ENCODE results near the gene TMEM54.
A peak's percentile ranks its signal among the peaks of the same experiment; 100 is the strongest.

Gene TMEM54

DNA sequence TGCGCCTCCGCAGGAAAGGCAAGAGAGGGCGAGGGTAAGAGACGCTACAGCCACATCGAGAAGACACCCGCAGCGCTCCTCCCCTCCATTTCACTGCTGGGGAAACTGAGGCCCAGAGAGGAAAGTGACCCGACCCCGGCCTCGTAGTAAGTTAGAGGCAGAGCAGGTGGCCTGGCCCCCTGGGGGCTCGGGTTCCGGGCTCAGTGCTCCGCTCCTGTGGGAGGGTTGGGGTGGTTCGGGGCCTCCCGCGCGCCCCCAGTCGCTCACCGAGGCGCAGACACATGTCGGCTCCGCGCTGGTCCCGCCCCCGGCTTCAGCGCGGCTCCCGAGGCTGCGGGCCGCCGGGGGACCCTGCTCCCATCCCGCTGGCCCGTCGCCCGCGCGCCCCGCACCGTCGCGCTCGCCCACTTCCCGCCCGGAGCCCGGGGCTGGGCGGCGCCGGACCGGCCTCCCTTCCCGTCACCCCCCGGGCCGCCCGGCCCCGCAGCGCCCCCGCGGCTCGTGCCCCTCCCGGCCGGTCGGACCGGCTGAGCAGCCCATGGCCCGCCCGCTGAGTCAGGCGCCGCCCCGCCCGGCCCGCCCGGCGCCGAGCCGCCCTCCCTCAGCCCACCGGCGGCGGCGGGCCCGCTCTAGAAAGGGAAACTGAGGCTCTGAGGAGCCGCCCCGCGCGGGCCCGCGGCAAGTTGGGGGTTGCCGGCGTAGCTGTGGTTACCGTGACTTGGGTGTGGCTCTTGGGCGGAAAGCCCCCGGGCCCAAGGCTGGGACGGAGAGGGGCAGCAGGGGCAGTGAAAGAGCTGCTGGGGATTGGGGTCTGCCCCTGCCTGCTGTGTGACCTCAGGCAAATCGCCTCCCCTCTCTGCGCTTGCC is at the start of gene TMEM54:
Gene TMEM54, minus strand, starts transcription at position 434 of the 867 bp plus-strand sequence. Its CDS starts 151 bp downstream, at position 283.
- DNase-seq (ENCODE audit: low spot score), result no peak

- DNase-seq (ENCODE audit: low spot score), result no peak
Measured at GRCh38 chr1:32949519-32949918, 48.3 kb upstream of the TMEM54 start.

- no peak for DNase-seq (ENCODE audit: low spot score)
Measured at GRCh38 chr1:32948905-32949304, 47.7 kb upstream of the TMEM54 start.

DNA sequence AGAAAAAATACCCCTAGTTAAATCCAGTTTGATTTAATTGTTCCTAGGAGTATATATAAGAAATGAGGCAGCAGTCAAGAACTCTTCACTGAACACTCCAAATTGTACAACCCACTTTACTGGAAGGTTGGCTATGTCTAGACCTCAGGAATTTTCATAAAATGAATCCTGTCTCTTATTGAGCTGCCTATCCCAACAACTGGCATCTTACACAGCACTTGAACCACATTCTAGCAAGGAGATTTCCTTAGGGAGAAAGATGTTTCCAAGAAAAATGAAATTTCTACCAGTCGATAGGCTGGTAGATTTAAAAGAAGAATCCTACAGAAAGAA is 47.2 kb upstream of the TMEM54 start:
- no peak for DNase-seq (ENCODE audit: low spot score)

DNA sequence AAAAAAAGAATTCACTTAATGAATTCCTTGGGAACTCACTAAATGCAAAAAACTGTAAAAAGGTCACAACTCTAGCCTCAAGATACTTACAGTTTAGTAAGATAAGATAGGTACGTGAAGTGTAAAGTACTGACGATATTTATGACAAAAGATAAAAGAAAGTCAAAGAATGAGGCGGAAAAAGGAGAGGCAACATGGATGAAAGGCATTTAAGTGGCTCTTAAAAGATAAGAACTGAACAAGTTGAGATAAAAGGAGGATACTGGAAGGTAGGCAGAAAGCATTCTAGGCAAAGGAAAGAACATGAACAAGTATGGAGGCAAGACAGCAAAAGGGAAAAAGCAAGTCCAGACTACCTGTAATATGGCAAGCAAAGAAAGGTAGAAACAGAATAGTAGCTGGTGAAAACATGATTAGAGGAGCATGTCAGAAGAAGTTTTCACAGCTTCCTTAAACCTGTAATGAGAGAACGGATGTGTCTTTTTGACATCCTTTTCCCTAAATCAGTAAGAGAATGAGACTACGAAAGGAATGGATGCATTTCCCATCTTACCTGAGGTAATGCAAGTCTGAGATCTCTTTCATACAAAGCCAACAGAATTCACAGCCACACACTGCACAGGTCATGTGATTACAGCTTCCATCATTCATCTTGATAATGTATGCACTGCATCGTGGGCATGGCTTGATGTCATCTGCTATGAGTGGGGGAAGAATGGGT is 46.6 kb upstream of the TMEM54 start:
- no peak for DNase-seq (ENCODE audit: low spot score)

DNA sequence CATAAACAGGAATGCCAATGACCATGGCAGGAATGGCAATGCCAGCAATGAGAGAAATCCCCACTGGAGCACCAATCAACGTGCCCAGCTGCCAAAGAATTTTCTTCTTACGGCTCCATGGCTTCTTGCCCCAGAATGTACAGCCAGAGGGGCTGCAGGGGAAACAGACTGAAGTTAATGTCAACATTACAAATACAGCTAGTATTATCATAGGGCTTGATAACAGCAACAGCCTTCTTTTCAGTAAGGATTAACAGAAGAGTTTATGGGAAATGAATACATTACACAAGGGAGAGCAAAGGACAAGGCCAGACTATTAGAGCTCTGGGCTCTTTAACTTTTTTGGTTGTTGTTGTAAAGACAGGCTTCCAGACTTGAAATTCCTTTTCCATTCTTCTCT is 45.2 kb upstream of the TMEM54 start:
- DNase-seq (ENCODE audit: low spot score), result no peak

DNA sequence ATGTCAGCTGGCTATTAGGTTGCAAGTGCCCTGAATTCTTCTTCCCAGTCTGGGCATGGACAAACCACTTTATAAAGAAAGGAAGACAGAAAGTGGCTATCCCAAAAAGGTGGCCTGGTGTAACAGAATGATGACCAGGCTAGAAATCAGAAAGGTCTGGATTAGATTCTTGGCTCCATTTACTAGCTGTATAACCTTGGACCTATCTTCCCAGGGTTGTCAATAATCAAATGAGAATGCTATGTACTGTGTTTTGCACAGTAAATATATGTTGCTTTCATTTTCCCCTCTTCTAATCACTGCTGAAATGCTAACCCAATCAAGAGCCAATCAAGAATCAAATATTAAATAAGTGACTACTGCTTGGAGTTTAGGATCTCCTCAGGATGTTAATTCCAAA is 43.0 kb upstream of the TMEM54 start:
- no peak for DNase-seq (ENCODE audit: low spot score)

- DNase-seq (ENCODE audit: low spot score), result peak; percentile 62
Measured at GRCh38 chr1:32939655-32940371, 38.6 kb upstream of the TMEM54 start.

GRCh38 chr1:32937061-32937460 is 35.9 kb upstream of the TMEM54 start:
- no peak for DNase-seq (ENCODE audit: low spot score)

DNA sequence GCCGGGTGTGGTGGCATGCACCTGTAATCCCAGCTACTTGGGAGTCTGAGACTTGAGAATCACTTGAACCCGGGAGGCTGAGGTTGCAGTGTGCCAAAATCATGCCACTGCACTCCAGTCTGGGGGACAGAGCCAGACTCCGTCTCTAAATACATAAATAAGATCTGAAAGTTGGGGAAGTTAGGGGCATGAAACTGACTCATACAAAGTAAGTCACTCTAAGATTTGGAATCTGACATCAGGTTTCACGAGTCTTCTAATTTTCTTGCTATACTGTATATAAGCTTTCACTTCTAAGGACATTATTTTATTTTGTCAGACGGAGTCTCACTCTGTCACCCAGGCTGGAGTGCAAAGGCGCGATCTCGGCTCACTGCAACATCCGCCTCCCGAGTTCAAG is 33.3 kb upstream of the TMEM54 start:
- no peak for DNase-seq (ENCODE audit: low spot score)

GRCh38 chr1:32933742-32934322 is 32.6 kb upstream of the TMEM54 start:
- no peak for DNase-seq (ENCODE audit: low spot score)

DNA sequence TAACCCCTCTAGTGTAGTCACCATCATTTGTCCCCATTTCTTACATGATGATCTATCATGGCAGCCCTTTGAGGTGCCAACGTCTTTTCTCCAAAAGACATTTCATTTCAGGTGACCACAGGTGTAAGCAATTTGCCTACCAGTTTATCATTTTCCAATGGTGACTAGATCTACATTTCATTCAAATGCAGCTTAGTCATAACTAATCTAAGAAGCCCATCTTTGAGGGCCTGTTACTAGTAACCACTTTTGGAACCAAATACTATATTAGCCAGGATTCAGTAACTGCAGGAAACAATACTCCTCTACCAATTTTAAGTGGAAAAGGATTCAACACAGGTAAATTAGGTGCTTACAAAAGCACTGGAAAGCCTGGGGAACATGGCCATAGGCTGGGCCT is 30.6 kb upstream of the TMEM54 start:
- no peak for DNase-seq (ENCODE audit: low spot score)

- no peak for DNase-seq (ENCODE audit: low spot score)
Measured at GRCh38 chr1:32929366-32929765, 28.2 kb upstream of the TMEM54 start.

GRCh38 chr1:32928715-32929114 is 27.5 kb upstream of the TMEM54 start:
- DNase-seq (ENCODE audit: low spot score), result no peak

DNA sequence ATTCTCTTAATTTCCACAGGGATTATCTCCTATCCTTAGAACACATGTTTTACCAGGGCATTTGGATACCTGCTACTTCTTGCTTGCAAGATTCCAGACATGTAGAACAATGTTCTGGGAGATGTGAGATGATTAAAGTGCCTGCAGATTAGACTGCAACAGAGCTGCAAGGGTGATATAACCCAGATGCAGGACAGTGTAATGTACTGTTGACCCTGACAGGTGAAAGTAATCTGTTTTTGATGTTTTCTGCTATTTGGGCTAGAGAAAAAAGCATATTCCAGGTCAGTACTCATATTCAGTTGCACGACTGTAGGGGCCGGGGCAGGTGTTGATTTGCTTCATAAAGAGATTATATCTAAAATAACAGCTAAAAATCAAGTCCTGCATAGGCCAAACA is 27.1 kb upstream of the TMEM54 start:
- no peak for DNase-seq (ENCODE audit: low spot score)

- no peak for DNase-seq (ENCODE audit: low spot score)
Measured at GRCh38 chr1:32927441-32927840, 26.3 kb upstream of the TMEM54 start.

GRCh38 chr1:32926562-32926961 is 25.4 kb upstream of the TMEM54 start:
- DNase-seq (ENCODE audit: low spot score), result no peak

- DNase-seq (ENCODE audit: low spot score), result no peak
Measured at GRCh38 chr1:32925403-32926162, 24.4 kb upstream of the TMEM54 start.

- no peak for DNase-seq (ENCODE audit: low spot score)
Measured at GRCh38 chr1:32924881-32925344, 23.7 kb upstream of the TMEM54 start.

DNA sequence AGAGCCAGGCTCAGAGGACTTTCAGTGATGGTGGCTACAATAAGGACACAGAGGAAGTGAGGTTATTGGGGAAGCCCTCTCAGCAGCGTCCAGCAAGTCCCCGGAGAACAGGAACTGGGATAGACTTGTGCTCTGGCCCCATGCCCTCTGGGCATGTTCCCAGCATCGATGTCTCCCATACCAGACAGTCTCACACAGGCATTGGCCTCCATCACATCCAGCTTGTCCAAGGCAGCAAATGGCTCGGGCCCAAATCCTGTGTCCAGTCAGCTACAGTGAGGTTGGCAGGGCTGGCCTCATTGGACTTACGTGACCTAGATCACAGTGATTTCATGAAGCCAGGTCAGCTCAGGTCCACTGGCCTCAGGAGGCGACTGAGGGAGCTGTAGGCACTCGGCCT is 19.6 kb upstream of the TMEM54 start:
- no peak for DNase-seq (ENCODE audit: low spot score)
